ENCODE data around the gene FRMD1. TPM values are rescaled to one million over a fixed set of nuclear protein-coding genes. Genes with fewer than 3 reads are reported as not detected.

FRMD1 gene
- total and polyA plus RNA-seq, 10 of the 15 experiments (the other 5 are each of a cell fraction or from before 2014, with no cell fraction given): not detected

DNA sequence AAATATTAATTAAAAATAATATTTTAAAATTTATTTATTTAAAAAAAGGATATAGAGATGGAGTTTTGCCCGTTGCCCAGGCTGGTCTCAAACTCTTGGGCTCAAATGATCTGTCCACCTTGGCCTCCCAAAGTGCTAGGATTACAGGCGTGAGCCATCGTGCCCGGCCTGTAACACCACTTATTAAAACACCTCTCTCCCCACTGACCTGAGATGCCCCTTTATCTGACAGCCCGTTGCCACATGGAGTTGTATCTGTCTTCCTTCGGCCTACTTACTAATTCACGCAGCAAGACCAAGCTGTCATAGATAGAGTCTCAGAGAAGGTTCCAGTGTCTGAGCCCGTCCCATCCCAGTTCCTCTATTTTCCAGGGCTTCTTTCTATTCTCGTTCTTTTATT, 50.8 kb downstream of the FRMD1 start:
- no peaks in the 10 kb centered on the region for H4K20me1 ChIP-seq (ENCODE audit: control insufficient read depth, insufficient read depth)
- no peaks in the 10 kb centered on the region for H3K36me3 ChIP-seq (ENCODE audit: control insufficient read depth in 2 of 2, insufficient read depth in 2 of 2, low read length in 1 of 2)
- ChIA-PET CTCF (no interaction called here), RAD21 (ENCODE audit: unreplicated experiment) (no interaction called here), SMC1A (ENCODE audit: uncharacterized antibody, unreplicated experiment) (no interaction called here), POLR2A (no interaction called here)
- ATAC-seq (no peak), FAIRE-seq (no peak), DNase-seq (ENCODE audit: low read depth, low spot score) (no peak)
- no peaks in the 10 kb centered on the region for H3K4me1 ChIP-seq (ENCODE audit: control insufficient read depth, insufficient read depth, low read length)
- no peak overlapping the region for H3K27ac ChIP-seq (ENCODE audit: control insufficient read depth, insufficient read depth)
- no peak overlapping the region for H3K4me2 ChIP-seq (ENCODE audit: control insufficient read depth, insufficient read depth)
- no peak for TF ChIP-seq MEF2A (IDR thresholded peaks at IDR 0.05; ENCODE audit: insufficient read depth, low read depth, low read length)
- TF ChIP-seq EP300 (IDR thresholded peaks at IDR 0.05; ENCODE audit: borderline replicate concordance in 1 of 2, control insufficient read depth in 1 of 2, low read depth in 2 of 2, low read length in 2 of 2): no peak
- no peak for TF ChIP-seq TBL1XR1 (IDR thresholded peaks at IDR 0.05; ENCODE audit: low read depth, low read length)
- TF ChIP-seq CEBPB (IDR thresholded peaks at IDR 0.05; ENCODE audit: borderline replicate concordance in 1 of 2, low read depth in 2 of 2, low read length in 2 of 2): no peak
- TF ChIP-seq MEF2B (IDR thresholded peaks at IDR 0.05; ENCODE audit: partially characterized antibody, poor library complexity, severe bottlenecking): no peak
- TF ChIP-seq KDM1A (IDR thresholded peaks at IDR 0.05; ENCODE audit: borderline replicate concordance): no peak
- no peak for TF ChIP-seq POLR2AphosphoS5 (IDR thresholded peaks at IDR 0.05; ENCODE audit: low read length)
- TF ChIP-seq CHD4 (IDR thresholded peaks at IDR 0.05): no peak
- TF ChIP-seq BACH1 (IDR thresholded peaks at IDR 0.05; ENCODE audit: borderline replicate concordance): no peak
- TF ChIP-seq RCOR1 (conservative IDR thresholded peaks at IDR 0.05; ENCODE audit: low read depth, low read length): no peak
- no peak for TF ChIP-seq NBN (IDR thresholded peaks at IDR 0.05)
- TF ChIP-seq GATAD2B (conservative IDR thresholded peaks at IDR 0.05; ENCODE audit: low read depth): no peak
- TF ChIP-seq, protein P1, sequence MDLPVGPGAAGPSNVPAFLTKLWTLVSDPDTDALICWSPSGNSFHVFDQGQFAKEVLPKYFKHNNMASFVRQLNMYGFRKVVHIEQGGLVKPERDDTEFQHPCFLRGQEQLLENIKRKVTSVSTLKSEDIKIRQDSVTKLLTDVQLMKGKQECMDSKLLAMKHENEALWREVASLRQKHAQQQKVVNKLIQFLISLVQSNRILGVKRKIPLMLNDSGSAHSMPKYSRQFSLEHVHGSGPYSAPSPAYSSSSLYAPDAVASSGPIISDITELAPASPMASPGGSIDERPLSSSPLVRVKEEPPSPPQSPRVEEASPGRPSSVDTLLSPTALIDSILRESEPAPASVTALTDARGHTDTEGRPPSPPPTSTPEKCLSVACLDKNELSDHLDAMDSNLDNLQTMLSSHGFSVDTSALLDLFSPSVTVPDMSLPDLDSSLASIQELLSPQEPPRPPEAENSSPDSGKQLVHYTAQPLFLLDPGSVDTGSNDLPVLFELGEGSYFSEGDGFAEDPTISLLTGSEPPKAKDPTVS (IDR thresholded peaks at IDR 0.05; ENCODE audit: low read depth, low read length): no peak
- no peak for TF ChIP-seq FOXK2 (IDR thresholded peaks at IDR 0.05)
- TF ChIP-seq, protein P2, sequence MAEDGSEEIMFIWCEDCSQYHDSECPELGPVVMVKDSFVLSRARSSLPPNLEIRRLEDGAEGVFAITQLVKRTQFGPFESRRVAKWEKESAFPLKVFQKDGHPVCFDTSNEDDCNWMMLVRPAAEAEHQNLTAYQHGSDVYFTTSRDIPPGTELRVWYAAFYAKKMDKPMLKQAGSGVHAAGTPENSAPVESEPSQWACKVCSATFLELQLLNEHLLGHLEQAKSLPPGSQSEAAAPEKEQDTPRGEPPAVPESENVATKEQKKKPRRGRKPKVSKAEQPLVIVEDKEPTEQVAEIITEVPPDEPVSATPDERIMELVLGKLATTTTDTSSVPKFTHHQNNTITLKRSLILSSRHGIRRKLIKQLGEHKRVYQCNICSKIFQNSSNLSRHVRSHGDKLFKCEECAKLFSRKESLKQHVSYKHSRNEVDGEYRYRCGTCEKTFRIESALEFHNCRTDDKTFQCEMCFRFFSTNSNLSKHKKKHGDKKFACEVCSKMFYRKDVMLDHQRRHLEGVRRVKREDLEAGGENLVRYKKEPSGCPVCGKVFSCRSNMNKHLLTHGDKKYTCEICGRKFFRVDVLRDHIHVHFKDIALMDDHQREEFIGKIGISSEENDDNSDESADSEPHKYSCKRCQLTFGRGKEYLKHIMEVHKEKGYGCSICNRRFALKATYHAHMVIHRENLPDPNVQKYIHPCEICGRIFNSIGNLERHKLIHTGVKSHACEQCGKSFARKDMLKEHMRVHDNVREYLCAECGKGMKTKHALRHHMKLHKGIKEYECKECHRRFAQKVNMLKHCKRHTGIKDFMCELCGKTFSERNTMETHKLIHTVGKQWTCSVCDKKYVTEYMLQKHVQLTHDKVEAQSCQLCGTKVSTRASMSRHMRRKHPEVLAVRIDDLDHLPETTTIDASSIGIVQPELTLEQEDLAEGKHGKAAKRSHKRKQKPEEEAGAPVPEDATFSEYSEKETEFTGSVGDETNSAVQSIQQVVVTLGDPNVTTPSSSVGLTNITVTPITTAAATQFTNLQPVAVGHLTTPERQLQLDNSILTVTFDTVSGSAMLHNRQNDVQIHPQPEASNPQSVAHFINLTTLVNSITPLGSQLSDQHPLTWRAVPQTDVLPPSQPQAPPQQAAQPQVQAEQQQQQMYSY (CRISPR knock-in tag; IDR thresholded peaks at IDR 0.05): no peak
- no peak for TF ChIP-seq ATF7 (IDR thresholded peaks at IDR 0.05; ENCODE audit: low read depth)
- BruUV-seq (replicated peaks): no TSS peak
- no peak overlapping the region for H2AFZ ChIP-seq (ENCODE audit: control insufficient read depth, low read depth, low read length)
- 54% methylated on average over 9 of the region's 9 CpGs for WGBS (ENCODE audit: insufficient coverage, insufficient replicate concordance, low lambda C conversion rate, missing lambda C conversion rate)
- no peaks in the 10 kb centered on the region for H3K79me2 ChIP-seq (ENCODE audit: control insufficient read depth, insufficient read depth, low read length)
- intact Hi-C loops (cut with micrococcal nuclease; ENCODE audit: unreplicated experiment): no loop called here
- no peak overlapping the region for H3K4me3 ChIP-seq
- no peaks in the 10 kb centered on the region for H3K9me3 ChIP-seq (replicated peaks; ENCODE audit: control insufficient read depth, insufficient read depth, low read length)
- no peak overlapping the region for H3K9ac ChIP-seq (ENCODE audit: control insufficient read depth, insufficient read depth, low read length)
- no peaks in the 10 kb centered on the region for H3K27me3 ChIP-seq (replicated peaks in 1 of 2; ENCODE audit: control insufficient read depth in 2 of 2, insufficient read depth in 2 of 2, low read length in 1 of 2)
- in situ Hi-C loops (cut with MboI): no loop called here
